Parathyroid adenoma (tissue), 2 donors: ENCODE measurements around the gene KLB.
"Not testable (repeated sequence)": the region's sequence is repeated elsewhere in the genome, so short reads cannot be mapped to it uniquely, and the experiment has no call there.

Experiments
- H2AFZ ChIP-seq: fragments of 300-600 bp; sonication (generic); one replicate; pipeline ENCODE4 v1.7.0; 2017; ENCODE audit warnings: antibody characterized with exemption, mild to moderate bottlenecking
- H3K27ac ChIP-seq: fragments of 300-600 bp; sonication (generic); one replicate; pipeline ENCODE4 v1.7.0; 2017
- H3K27me3 ChIP-seq: fragments of 300-600 bp; sonication (generic); one replicate; pipeline ENCODE4 v1.7.0; 2017; ENCODE audit warnings: low read length; ENCODE audit not compliant: control insufficient read depth, insufficient read depth
- H3K36me3 ChIP-seq: fragments of 300-600 bp; sonication (generic); one replicate; pipeline ENCODE4 v1.7.0; 2017; ENCODE audit warnings: low read length; ENCODE audit not compliant: control insufficient read depth, insufficient read depth
- H3K4me1 ChIP-seq: fragments of 300-600 bp; sonication (generic); one replicate; pipeline ENCODE4 v1.7.0; 2017; ENCODE audit warnings: control low read depth
- H3K4me2 ChIP-seq: fragments of 300-600 bp; sonication (generic); one replicate; pipeline ENCODE4 v1.7.0; 2017; ENCODE audit warnings: low read length
- H3K4me3 ChIP-seq: fragments of 300-600 bp; sonication (generic); one replicate; pipeline ENCODE4 v1.7.0; 2017; ENCODE audit warnings: low read depth, low read length
- H3K79me2 ChIP-seq: fragments of 300-600 bp; sonication (generic); one replicate; pipeline ENCODE4 v1.7.0; 2017; ENCODE audit warnings: control low read depth
- H3K9ac ChIP-seq: fragments of 300-600 bp; sonication (generic); one replicate; pipeline ENCODE4 v1.7.0; 2017; ENCODE audit warnings: mild to moderate bottlenecking
- H3K9me3 ChIP-seq: fragments of 300-600 bp; sonication (generic); one replicate; pipeline ENCODE4 v1.7.0; 2017; ENCODE audit warnings: low read length; ENCODE audit not compliant: control insufficient read depth
- CTCF ChIP-seq: fragments of 300-600 bp; sonication (generic); IDR thresholded peaks from one replicate; pipeline ENCODE4 v1.7.0; 2017; ENCODE audit warnings: antibody characterized with exemption, mild to moderate bottlenecking
- donor health status: primary hyperparathyroidism.

Gene KLB

GRCh38 chr4:39452860-39453587 lies 46.3 kb downstream of the KLB start:
- H3K27ac ChIP-seq = no peak overlapping the region

GRCh38 chr4:39453738-39454137 lies 47.0 kb downstream of the KLB start:
- Histone ChIP-seq H3K9ac (no peak overlapping the region), H2AFZ (no peak overlapping the region), H3K27me3 (no peaks in the 10 kb centered on the region), H3K9me3 (no peaks in the 10 kb centered on the region), H3K4me3 (no peak overlapping the region), H3K36me3 (no peaks in the 10 kb centered on the region), H3K4me1 (peaks cover 9% of the 10 kb centered on the region), H3K27ac (no peak overlapping the region), H3K79me2 (peaks cover 15% of the 10 kb centered on the region), H3K4me2 (no peak overlapping the region)
- TF ChIP-seq CTCF = no peak

More at GRCh38 chr4:39452860-39453587, 46.3 kb downstream of the KLB start:
- H3K4me2 ChIP-seq = no peak overlapping the region
- H3K9ac ChIP-seq = no peak overlapping the region
- H3K27me3 ChIP-seq = no peaks in the 10 kb centered on the region
- H3K4me3 ChIP-seq = no peak overlapping the region
- H3K79me2 ChIP-seq = peaks cover 12% of the 10 kb centered on the region
- H2AFZ ChIP-seq = no peak overlapping the region
- H3K9me3 ChIP-seq = no peaks in the 10 kb centered on the region
- H3K4me1 ChIP-seq = peaks cover 9% of the 10 kb centered on the region
- H3K36me3 ChIP-seq = no peaks in the 10 kb centered on the region
- TF ChIP-seq CTCF = no peak

- no peaks in the 10 kb centered on the region for H3K27me3 ChIP-seq
- no peak overlapping the region for H3K9ac ChIP-seq
- no peaks in the 10 kb centered on the region for H3K36me3 ChIP-seq
- peaks cover 15% of the 10 kb centered on the region for H3K79me2 ChIP-seq
- no peaks in the 10 kb centered on the region for H3K9me3 ChIP-seq
- no peak overlapping the region for H2AFZ ChIP-seq
- H3K4me2 ChIP-seq = no peak overlapping the region
- peaks cover 9% of the 10 kb centered on the region for H3K4me1 ChIP-seq
- no peak for TF ChIP-seq CTCF
- no peak overlapping the region for H3K27ac ChIP-seq
- H3K4me3 ChIP-seq = no peak overlapping the region
These were observed 48.8 kb downstream of the KLB start for GRCh38 chr4:39455486-39455885.

GRCh38 chr4:39456946-39457763 lies 50.4 kb downstream of the KLB start:
- Histone ChIP-seq H3K36me3 (no peaks in the 10 kb centered on the region), H3K79me2 (peaks cover 15% of the 10 kb centered on the region), H3K9me3 (no peaks in the 10 kb centered on the region), H3K4me3 (peak overlapping the region; percentile 96), H3K4me1 (peaks cover 9% of the 10 kb centered on the region), H3K27ac (no peak overlapping the region), H3K9ac (no peak overlapping the region), H2AFZ (no peak overlapping the region), H3K27me3 (no peaks in the 10 kb centered on the region), H3K4me2 (peak overlapping the region; percentile 97)
- no peak for TF ChIP-seq CTCF

GRCh38 chr4:39458161-39458504 lies 51.4 kb downstream of the KLB start:
- peak overlapping the region; percentile 95 for H2AFZ ChIP-seq
- H3K9ac ChIP-seq = peak overlapping the region; percentile 16
- H3K36me3 ChIP-seq, H3K4me1 ChIP-seq, H3K9me3 ChIP-seq, H3K27me3 ChIP-seq: not testable (repeated sequence)
- peak overlapping the region; percentile 90 for H3K27ac ChIP-seq
- peak overlapping the region; percentile 96 for H3K4me3 ChIP-seq
- peaks cover 15% of the 10 kb centered on the region for H3K79me2 ChIP-seq
- peak overlapping the region; percentile 97 for H3K4me2 ChIP-seq
